ENCODE results near the gene CD8A.

- TF ChIP-seq CTBP1 (IDR thresholded peaks at IDR 0.05; ENCODE audit: borderline replicate concordance) (no peak), SUZ12 (IDR thresholded peaks at IDR 0.05) (no peak), TARDBP (IDR thresholded peaks at IDR 0.05) (no peak), FOXM1 (IDR thresholded peaks at IDR 0.05; ENCODE audit: borderline replicate concordance) (no peak)
Measured at GRCh38 chr2:86778957-86779356, 11.8 kb downstream of the CD8A start.
